IMR-90 (cell line): ENCODE data around the gene LZIC. TPM values are rescaled to one million over a fixed set of nuclear protein-coding genes. Genes with fewer than 3 reads are reported as not detected.

Experiments used
- ATAC-seq: fragments of 200-7000 bp; cut with Tn5 transposase; 2 replicates; pipeline ENCODE4 v1.9.1; 2020; ENCODE audit warnings: low read depth, mild to moderate bottlenecking, moderate library complexity
- BruUV-seq: library from RNA; stranded (reverse); fragments of 400-500 nt; replicated peaks from 2 replicates; lab custom pipeline; 2021; lab: Mats Ljungman, UMichigan
- CTCF ChIA-PET: fragments of 300-600 bp; formaldehyde crosslinking; extraction: SDS; loops from one replicate; lab custom pipeline; 2021; ENCODE audit warnings: antibody characterized with exemption; lab: Yijun Ruan, JAX
- POLR2A ChIA-PET: fragments of 300-600 bp; sonication (Branson Sonifier 250); formaldehyde crosslinking; loops from one replicate; lab custom pipeline; 2022; ENCODE audit warnings: antibody characterized with exemption; ENCODE audit not compliant: unreplicated experiment; lab: Charles Lee
- DNase-seq: peaks from one replicate; pipeline ENCODE4 v3.0.0; 2013
- H2AFZ ChIP-seq: replicated peaks from 2 replicates; pipeline ENCODE3; 2013; ENCODE audit warnings: low read length, mild to moderate bottlenecking; ENCODE audit not compliant: poor library complexity
- H2AK5ac ChIP-seq: 2 replicates; pipeline ENCODE4 v1.6.1; 2013; ENCODE audit warnings: low read depth, low read length, inconsistent platforms
- H2AK9ac ChIP-seq: replicated peaks from 2 replicates; pipeline ENCODE3; 2013; ENCODE audit warnings: mild to moderate bottlenecking, low read depth, low read length, moderate library complexity; ENCODE audit not compliant: poor library complexity
- H2BK120ac ChIP-seq: 2 replicates; pipeline ENCODE4 v1.6.1; 2013; ENCODE audit warnings: low read depth, low read length, inconsistent platforms
- H2BK15ac ChIP-seq: 3 replicates; pipeline ENCODE4 v1.6.1; 2013; ENCODE audit warnings: low read depth, low read length, inconsistent platforms
- H2BK20ac ChIP-seq: 2 replicates; pipeline ENCODE4 v1.6.1; 2013; ENCODE audit warnings: low read depth, mild to moderate bottlenecking, inconsistent platforms, low read length, moderate library complexity
- H2BK5ac ChIP-seq: 2 replicates; pipeline ENCODE4 v1.6.1; 2013; ENCODE audit warnings: mild to moderate bottlenecking, low read depth, low read length, inconsistent platforms; ENCODE audit not compliant: poor library complexity, severe bottlenecking
- H3K14ac ChIP-seq: replicated peaks from 2 replicates; pipeline ENCODE4 v1.6.1; 2013; ENCODE audit warnings: low read depth, low read length, inconsistent platforms
- H3K18ac ChIP-seq: 2 replicates; pipeline ENCODE4 v1.6.1; 2013; ENCODE audit warnings: low read depth, low read length, control low read depth
- H3K23ac ChIP-seq: 2 replicates; pipeline ENCODE4 v1.6.1; 2013; ENCODE audit warnings: low read depth, low read length, inconsistent platforms
- H3K27ac ChIP-seq: 2 replicates; pipeline ENCODE4 v1.5.1; 2013; ENCODE audit warnings: mild to moderate bottlenecking, control low read depth, low read length; ENCODE audit not compliant: insufficient read depth
- H3K27me3 ChIP-seq: 2 replicates; pipeline ENCODE4 v1.6.1; 2013; ENCODE audit warnings: low read length; ENCODE audit not compliant: control insufficient read depth, insufficient read depth
- H3K36me3 ChIP-seq: 2 replicates; pipeline ENCODE4 v1.6.1; 2013; ENCODE audit warnings: low read length, mixed read lengths; ENCODE audit not compliant: control insufficient read depth, insufficient read depth
- H3K4ac ChIP-seq: 2 replicates; pipeline ENCODE4 v1.6.1; 2013; ENCODE audit warnings: low read depth, low read length, inconsistent platforms
- H3K4me1 ChIP-seq: 2 replicates; pipeline ENCODE4 v1.6.1; 2013; ENCODE audit warnings: low read length, mixed read lengths; ENCODE audit not compliant: control insufficient read depth, insufficient read depth
- H3K4me2 ChIP-seq: 2 replicates; pipeline ENCODE4 v1.6.1; 2013; ENCODE audit warnings: low read depth, mild to moderate bottlenecking, control low read depth, low read length, moderate library complexity
- H3K4me3 ChIP-seq: 2 replicates; pipeline ENCODE4 v1.5.1; 2013; ENCODE audit warnings: low read depth, mild to moderate bottlenecking, control low read depth, low read length, moderate library complexity; ENCODE audit not compliant: insufficient read depth
- H3K56ac ChIP-seq: 2 replicates; pipeline ENCODE4 v1.6.1; 2013; ENCODE audit warnings: low read length, inconsistent platforms; ENCODE audit not compliant: insufficient read depth; ENCODE audit errors: extremely low read depth
- H3K79me1 ChIP-seq, 2 experiments: 2 replicates each; pipeline ENCODE4 v1.6.1; 2013; ENCODE audit warnings: low read length in 2 of 2, inconsistent platforms in 1 of 2, low read depth in 1 of 2
- H3K9ac ChIP-seq: 2 replicates; pipeline ENCODE4 v1.6.1; 2013; ENCODE audit warnings: low read depth, low read length, control low read depth
- H3K9me1 ChIP-seq: 2 replicates; pipeline ENCODE4 v1.6.1; 2013; ENCODE audit warnings: low read length, inconsistent platforms; ENCODE audit not compliant: insufficient read depth
- H3K9me3 ChIP-seq: 2 replicates; pipeline ENCODE4 v1.6.1; 2013; ENCODE audit warnings: low read length; ENCODE audit not compliant: control insufficient read depth, insufficient read depth
- H4K20me1 ChIP-seq: 2 replicates; pipeline ENCODE4 v1.6.1; 2013; ENCODE audit warnings: low read length, inconsistent platforms; ENCODE audit not compliant: insufficient read depth
- H4K5ac ChIP-seq: 2 replicates; pipeline ENCODE4 v1.6.1; 2013; ENCODE audit warnings: mild to moderate bottlenecking, low read depth, low read length, control low read depth
- H4K8ac ChIP-seq, 2 experiments: 2 replicates each; pipeline ENCODE4 v1.6.1; 2013; ENCODE audit warnings: low read depth in 2 of 2, low read length in 2 of 2, control low read depth in 1 of 2, inconsistent platforms in 1 of 2
- H4K91ac ChIP-seq: 2 replicates; pipeline ENCODE4 v1.6.1; 2013; ENCODE audit warnings: low read depth, low read length, inconsistent platforms; ENCODE audit not compliant: insufficient read depth
- BHLHE40 ChIP-seq: fragments of 150-350 bp; IDR thresholded peaks from 2 replicates; pipeline ENCODE4 v1.6.1; 2016; ENCODE audit warnings: mild to moderate bottlenecking, low read depth, low read length
- CEBPB ChIP-seq: IDR thresholded peaks from 2 replicates; pipeline ENCODE4 v1.6.1; 2012; ENCODE audit warnings: low read depth, low read length, improper control_type of control experiment
- CHD1 ChIP-seq: IDR thresholded peaks from 2 replicates; pipeline ENCODE4 v1.6.1; 2012; ENCODE audit warnings: low read depth, low read length, improper control_type of control experiment
- CTCF ChIP-seq: conservative IDR thresholded peaks from 2 replicates; pipeline ENCODE4 v1.5.1; 2012; ENCODE audit warnings: mild to moderate bottlenecking, low read depth, low read length, improper control_type of control experiment
- ELK1 ChIP-seq: fragments of 150-350 bp; IDR thresholded peaks from 2 replicates; pipeline ENCODE4 v1.6.1; 2016; ENCODE audit warnings: low read depth, mild to moderate bottlenecking, low read length, moderate library complexity, borderline replicate concordance
- FOS ChIP-seq: fragments of 150-350 bp; IDR thresholded peaks from 2 replicates; pipeline ENCODE4 v1.6.1; 2016; ENCODE audit warnings: low read depth, low read length
- MAFK ChIP-seq: IDR thresholded peaks from 2 replicates; pipeline ENCODE4 v1.6.1; 2012; ENCODE audit warnings: low read depth, low read length, improper control_type of control experiment
- MAZ ChIP-seq: IDR thresholded peaks from 2 replicates; pipeline ENCODE4 v1.6.1; 2012; ENCODE audit warnings: low read depth, mild to moderate bottlenecking, low read length, improper control_type of control experiment, moderate library complexity, borderline replicate concordance
- MXI1 ChIP-seq: IDR thresholded peaks from 2 replicates; pipeline ENCODE4 v1.6.1; 2012; ENCODE audit warnings: low read depth, mild to moderate bottlenecking, low read length, moderate library complexity, borderline replicate concordance
- NFE2L2 ChIP-seq: fragments of 150-350 bp; IDR thresholded peaks from 2 replicates; pipeline ENCODE4 v1.6.1; 2016; ENCODE audit warnings: low read depth, mild to moderate bottlenecking, low read length
- POLR2A ChIP-seq: IDR thresholded peaks from 2 replicates; pipeline ENCODE4 v1.6.1; 2012; ENCODE audit warnings: mild to moderate bottlenecking, low read depth, low read length
- RAD21 ChIP-seq: IDR thresholded peaks from 2 replicates; pipeline ENCODE4 v1.6.1; 2012; ENCODE audit warnings: low read length, improper control_type of control experiment
- RCOR1 ChIP-seq: IDR thresholded peaks from 2 replicates; pipeline ENCODE4 v1.6.1; 2012; ENCODE audit warnings: mild to moderate bottlenecking, low read length, improper control_type of control experiment; ENCODE audit not compliant: insufficient replicate concordance
- RFX5 ChIP-seq: IDR thresholded peaks from 2 replicates; pipeline ENCODE4 v1.8.0; 2012; ENCODE audit warnings: low read depth, mild to moderate bottlenecking, low read length, moderate library complexity
- SMC3 ChIP-seq: fragments of 150-350 bp; IDR thresholded peaks from 2 replicates; pipeline ENCODE4 v1.6.1; 2016; ENCODE audit warnings: low read depth, mild to moderate bottlenecking, antibody characterized with exemption, low read length, moderate library complexity
- USF2 ChIP-seq: fragments of 150-350 bp; IDR thresholded peaks from 2 replicates; pipeline ENCODE4 v1.6.1; 2017; ENCODE audit warnings: mild to moderate bottlenecking, antibody characterized with exemption, low read length, low read depth
- WGBS, 2 experiments: methylation state at CpG; one replicate each; pipeline versions ENCODE4 v1.1.5 to v1.1.7; 2013; ENCODE audit warnings: missing lambda C conversion rate in 2 of 2; ENCODE audit not compliant: insufficient read length in 1 of 2; ENCODE audit errors: extremely low coverage in 2 of 2; 5-methylcytosine and 5-hydroxymethylcytosine counted together
- dilution Hi-C: fragments of 300-500 bp; cut with HindIII; formaldehyde crosslinking; loops from one replicate; pipeline ENCODE4 v1.14.3; 2018; ENCODE audit warnings: low sequenced_read_pairs; ENCODE audit not compliant: unreplicated experiment
- in situ Hi-C: fragments of 300-500 bp; cut with MboI; formaldehyde crosslinking; loops from 3 replicates; pipeline ENCODE4 v1.14.3; 2019; ENCODE audit warnings: low sequenced_read_pairs, inconsistent platforms, mixed read lengths
- intact Hi-C: fragments of 100-400 bp; cut with micrococcal nuclease; formaldehyde crosslinking; loops from 2 replicates; pipeline ENCODE4 v1.10.0; 2022
- polyA plus RNA-seq, 3 experiments: library from polyadenylated mRNA; depleted of rRNA; stranded (reverse); fragments of >200 nt; gene quantifications; 2 replicates each; pipeline ENCODE4 v1.2.3, GENCODE V29; 2012; ENCODE audit warnings: low replicate concordance in 1 of 3
- total RNA-seq: library from RNA; depleted of rRNA; stranded (reverse); fragments of >200 nt; gene quantifications from 2 replicates; pipeline ENCODE4 v1.2.3, GENCODE V29; 2012

LZIC gene
- total and polyA plus RNA-seq, 2 of the 4 experiments (the other 2 are of a cell fraction) = 11.6 to 19.0 TPM

- H3K4me2 ChIP-seq = no peak overlapping the region
- no peak overlapping the region for H3K27ac ChIP-seq
- no peak overlapping the region for H2AFZ ChIP-seq
- H3K4ac ChIP-seq = no peak overlapping the region
- no peak overlapping the region for H3K56ac ChIP-seq
- WGBS, 2 experiments = 91% methylated on average over 3 of the region's 5 CpGs; no CpG with 5 or more reads in 1 of the 2 experiments
- ATAC-seq = no peak
- no peak overlapping the region for H2BK120ac ChIP-seq
- ChIA-PET POLR2A (no interaction called here), CTCF (no interaction called here)
- no peak for TF ChIP-seq BHLHE40
- no peak for TF ChIP-seq SMC3
- no peak for TF ChIP-seq MAFK
- TF ChIP-seq MAZ = no peak
- no peak for TF ChIP-seq MXI1
- TF ChIP-seq FOS = no peak
- no peak for TF ChIP-seq POLR2A
- no peak for TF ChIP-seq USF2
- no peak for TF ChIP-seq RFX5
- no peak for TF ChIP-seq CTCF
- no peak for TF ChIP-seq NFE2L2
- no peak for TF ChIP-seq RAD21
- TF ChIP-seq CHD1 = no peak
- no peak for TF ChIP-seq RCOR1
- TF ChIP-seq CEBPB = no peak
- no peak for TF ChIP-seq ELK1
- no peaks in the 10 kb centered on the region; the same call in 1 of the 2 replicates for H4K20me1 ChIP-seq
- no peak overlapping the region for H4K91ac ChIP-seq
- H3K79me1 ChIP-seq = peaks cover 31 to 47% of the 10 kb centered on the region in 2 experiments
- H2AK9ac ChIP-seq = no peak overlapping the region
- peaks cover 8% of the 10 kb centered on the region for H3K4me1 ChIP-seq
- H2BK5ac ChIP-seq = no peak overlapping the region
- no peaks in the 10 kb centered on the region for H3K9me3 ChIP-seq
- H2BK20ac ChIP-seq = no peak overlapping the region
- H2BK15ac ChIP-seq = no peak overlapping the region
- H3K27me3 ChIP-seq = no peaks in the 10 kb centered on the region
- no peak overlapping the region for H3K18ac ChIP-seq
- H3K4me3 ChIP-seq = no peak overlapping the region
- no peak overlapping the region for H2AK5ac ChIP-seq
- no TSS peak for BruUV-seq
- in situ Hi-C loops (no loop called here), dilution Hi-C loops (no loop called here), intact Hi-C loops (no loop called here)
- no peaks in the 10 kb centered on the region for H3K36me3 ChIP-seq
- no peak overlapping the region for H4K5ac ChIP-seq
- peaks cover 11% of the 10 kb centered on the region for H3K9me1 ChIP-seq
- H3K9ac ChIP-seq = no peak overlapping the region
- H4K8ac ChIP-seq = no peak overlapping the region
- no peak for DNase-seq
- no peak overlapping the region for H3K23ac ChIP-seq
- H3K14ac ChIP-seq = no peak overlapping the region
Observed at GRCh38 chr1:9907441-9907840, 35.8 kb downstream of the LZIC start.
